GM21529 (cell line): ENCODE data around the gene MAD2L1BP.
"Not testable (repeated sequence)": the region's sequence is repeated elsewhere in the genome, so short reads cannot be mapped to it uniquely, and the experiment has no call there.

Experiments used
- ATAC-seq: cut with Tn5 transposase; IDR thresholded peaks from one replicate; pipeline ENCODE4 v1.9.1; 2021; ENCODE audit not compliant: unreplicated experiment

Gene MAD2L1BP, protein sequence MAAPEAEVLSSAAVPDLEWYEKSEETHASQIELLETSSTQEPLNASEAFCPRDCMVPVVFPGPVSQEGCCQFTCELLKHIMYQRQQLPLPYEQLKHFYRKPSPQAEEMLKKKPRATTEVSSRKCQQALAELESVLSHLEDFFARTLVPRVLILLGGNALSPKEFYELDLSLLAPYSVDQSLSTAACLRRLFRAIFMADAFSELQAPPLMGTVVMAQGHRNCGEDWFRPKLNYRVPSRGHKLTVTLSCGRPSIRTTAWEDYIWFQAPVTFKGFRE

GRCh38 chr6:43635387-43636307, at the start of gene MAD2L1BP:
TSS of gene MAD2L1BP (plus strand) at chr6:43635840. CDS start at chr6:43635876, 36 bp downstream.
- ATAC-seq: peak; percentile 78

DNA sequence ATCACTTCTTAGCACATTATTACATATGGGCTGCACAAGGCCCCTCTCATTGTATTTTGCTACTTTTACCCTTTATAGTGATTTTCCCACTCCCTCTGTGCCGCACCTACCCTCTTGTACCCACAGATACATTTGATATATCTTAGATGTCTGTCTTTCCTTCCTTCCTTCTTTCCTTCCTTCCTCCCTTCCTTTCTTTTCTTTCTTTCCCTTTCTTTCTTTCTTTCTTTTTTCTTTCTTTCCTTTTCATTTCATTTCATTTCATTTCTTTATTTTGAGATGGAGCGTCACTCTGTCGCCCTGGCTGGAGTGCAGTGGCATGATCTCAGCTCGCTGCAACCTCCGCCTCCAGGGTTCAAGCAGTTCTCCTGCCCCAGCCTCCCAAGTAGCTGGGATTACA, 47.4 kb upstream of the MAD2L1BP start:
- no peak for ATAC-seq

GRCh38 chr6:43589564-43589963, 46.1 kb upstream of the MAD2L1BP start:
- ATAC-seq: not testable (repeated sequence)

- ATAC-seq: no peak
These were observed 41.7 kb upstream of the MAD2L1BP start for GRCh38 chr6:43593938-43594337.

DNA sequence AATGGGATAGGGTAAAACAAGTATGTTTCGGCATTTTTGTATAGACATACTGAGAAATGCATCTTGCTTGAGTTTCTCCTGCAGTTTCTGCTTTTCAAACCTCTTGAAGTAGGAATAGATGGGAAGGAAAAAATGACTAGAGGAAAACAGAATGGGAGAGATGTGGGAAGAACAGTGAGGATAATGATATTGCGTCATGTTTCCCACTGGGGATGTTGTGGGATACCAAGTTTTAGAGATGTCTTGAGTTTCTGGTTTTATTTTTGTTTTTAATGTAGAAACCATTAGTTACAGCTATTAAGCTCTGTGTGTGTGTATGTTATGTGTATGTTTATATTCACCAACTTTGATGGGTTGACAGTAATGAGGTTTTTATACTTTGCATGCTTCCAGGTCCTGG, 35.0 kb upstream of the MAD2L1BP start:
- ATAC-seq: no peak

- ATAC-seq: no peak
These were observed 31.5 kb upstream of the MAD2L1BP start for GRCh38 chr6:43604174-43604573.

- no peak for ATAC-seq
These were observed 29.6 kb upstream of the MAD2L1BP start for GRCh38 chr6:43606019-43606418.

DNA sequence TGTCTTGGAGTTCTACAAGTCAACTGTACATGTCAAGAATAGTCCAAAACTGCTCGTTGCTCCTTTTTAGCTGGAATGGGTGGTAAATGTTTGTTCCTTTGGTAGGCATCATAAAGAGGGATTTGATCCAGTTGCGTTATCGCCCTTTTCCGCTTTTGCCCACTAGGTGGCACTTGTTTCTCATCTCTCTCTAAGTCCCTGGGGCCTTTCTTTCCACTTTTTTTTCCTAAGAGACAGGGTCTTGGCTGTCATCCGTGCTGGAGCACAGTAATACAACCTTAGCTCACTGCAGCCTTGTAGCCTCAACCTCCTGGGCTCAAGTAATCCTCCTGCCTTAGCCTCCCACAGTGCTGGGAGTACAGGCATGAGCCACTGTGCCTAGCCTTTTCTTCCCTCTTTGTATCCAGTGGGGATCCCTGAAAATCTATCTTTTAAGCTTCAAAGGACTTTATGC, 27.3 kb upstream of the MAD2L1BP start:
- ATAC-seq: no peak

GRCh38 chr6:43608807-43609206, 26.8 kb upstream of the MAD2L1BP start:
- ATAC-seq: no peak

DNA sequence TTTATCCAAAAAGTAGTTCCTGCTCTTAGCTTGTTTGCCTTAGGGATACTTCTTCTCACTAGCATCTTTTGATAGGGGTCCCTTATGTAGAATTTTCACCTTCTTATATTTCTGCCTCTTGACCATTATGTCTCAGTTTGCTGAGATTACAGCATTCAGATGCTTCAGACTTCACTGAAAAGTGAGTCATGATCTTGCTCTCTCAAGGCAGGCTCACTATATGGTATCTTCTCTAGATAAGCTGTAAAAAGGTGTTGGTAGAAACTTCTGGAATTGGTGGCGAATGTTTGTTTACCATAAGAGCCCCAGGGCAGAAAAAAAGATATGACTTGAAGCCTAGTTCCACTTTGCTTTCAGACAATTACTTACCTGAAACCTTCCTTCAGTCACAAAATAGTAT, 26.2 kb upstream of the MAD2L1BP start:
- no peak for ATAC-seq

DNA sequence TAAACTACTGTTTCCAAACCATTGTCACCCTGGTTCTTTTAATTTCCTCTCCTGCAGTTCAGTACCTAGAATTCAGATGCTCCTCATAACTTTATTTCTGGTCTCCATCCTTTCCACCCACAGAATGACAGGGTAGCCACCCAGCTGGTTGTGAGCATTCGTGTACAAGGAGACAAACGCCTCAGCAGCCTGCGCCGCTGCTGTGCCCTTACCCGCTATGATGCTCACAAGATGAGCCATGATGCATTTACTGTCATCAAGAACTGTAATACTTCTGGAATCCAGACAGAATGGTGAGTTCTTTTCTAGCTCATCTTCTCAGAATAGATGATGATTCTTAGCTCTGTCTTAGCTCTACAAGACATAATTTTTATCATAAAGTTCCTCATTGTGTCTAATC, 25.2 kb upstream of the MAD2L1BP start:
- ATAC-seq: no peak

- ATAC-seq: no peak
These were observed 21.8 kb upstream of the MAD2L1BP start for GRCh38 chr6:43613721-43614395.

DNA sequence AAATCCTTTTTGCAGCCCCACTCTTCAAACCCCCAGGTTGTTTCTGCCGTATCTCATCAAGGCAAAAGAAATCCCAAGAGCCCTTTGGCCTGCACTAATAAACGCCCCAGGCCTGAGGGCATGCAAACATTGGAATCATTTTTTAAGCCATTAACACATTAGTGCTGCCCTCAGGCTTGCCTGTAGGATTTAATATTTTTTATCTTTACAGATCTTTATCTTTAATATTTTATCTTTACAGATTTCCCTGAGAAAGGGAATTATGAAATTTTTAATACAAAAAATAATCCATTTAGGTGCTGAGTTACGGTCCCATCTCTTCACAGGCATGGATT, 21.3 kb upstream of the MAD2L1BP start:
- no peak for ATAC-seq

DNA sequence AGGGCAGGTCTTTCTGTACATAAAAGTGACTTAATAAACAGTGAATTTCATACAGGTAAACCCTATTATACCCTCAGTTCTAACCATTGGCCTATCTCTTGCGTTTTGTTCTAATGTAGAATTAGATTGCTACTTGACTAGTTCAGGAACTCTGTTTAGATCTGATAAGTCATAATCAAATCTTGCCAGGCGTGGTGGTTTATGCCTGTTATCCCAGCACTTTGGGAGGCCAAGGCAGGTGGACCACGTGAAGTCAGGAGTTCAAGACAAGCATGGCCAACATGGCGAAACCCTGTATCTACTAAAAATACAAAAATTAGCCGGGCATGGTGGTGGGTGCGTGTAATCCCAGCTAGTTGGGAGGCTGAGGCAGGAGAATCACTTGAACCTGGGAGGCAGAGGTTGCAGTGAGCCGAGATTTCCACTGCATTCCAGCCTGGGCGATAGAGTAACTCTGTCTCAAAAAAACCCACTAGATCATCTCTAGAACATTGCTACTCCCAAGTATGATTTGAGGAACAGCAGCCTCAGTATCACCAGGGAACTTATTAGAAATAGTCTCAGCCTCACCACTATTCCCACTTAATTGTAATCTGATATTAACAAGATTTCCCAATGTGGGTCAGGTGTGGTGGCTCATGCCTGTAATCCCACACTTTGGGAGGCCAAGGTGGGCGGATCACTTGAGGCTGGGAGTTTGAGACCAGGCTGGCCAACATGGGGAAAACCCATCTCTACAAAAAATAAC, 18.7 kb upstream of the MAD2L1BP start:
- ATAC-seq: no peak

DNA sequence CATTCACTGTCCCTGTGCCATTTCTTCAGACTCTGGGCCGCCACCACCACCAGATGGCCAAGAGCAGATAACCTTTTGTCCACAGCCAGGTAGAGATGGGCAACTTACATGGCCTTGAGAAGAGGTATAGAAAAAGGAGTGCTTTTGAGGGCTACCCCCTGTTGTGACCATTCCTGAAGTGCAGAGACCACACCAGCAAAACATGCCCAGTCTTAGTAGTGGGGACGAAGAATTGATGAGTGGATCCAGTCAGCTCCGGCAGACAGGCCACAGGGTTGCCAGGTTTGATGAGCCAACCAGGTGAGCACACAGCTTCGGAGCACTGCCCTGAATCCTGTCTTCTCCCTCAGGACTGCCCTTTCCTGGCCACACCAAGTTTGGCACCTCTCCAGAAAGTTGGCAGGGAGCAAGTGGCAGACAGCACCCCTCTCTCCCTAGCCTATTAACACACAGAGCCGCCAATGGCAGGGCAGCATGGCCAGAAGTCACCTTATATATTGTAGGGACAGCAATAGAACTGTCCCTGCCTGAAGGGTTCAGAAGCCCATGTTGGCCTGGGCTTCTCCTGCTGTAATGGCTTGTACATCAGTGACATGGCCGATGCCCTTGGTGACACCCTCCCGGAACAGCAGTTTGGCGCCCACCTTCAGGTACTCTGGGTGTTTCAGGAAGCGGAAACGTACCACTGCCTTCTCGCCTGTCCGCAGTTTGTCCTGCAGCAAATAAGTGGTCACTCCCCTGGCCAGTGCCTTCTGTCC, 14.4 kb upstream of the MAD2L1BP start:
- ATAC-seq: no peak

DNA sequence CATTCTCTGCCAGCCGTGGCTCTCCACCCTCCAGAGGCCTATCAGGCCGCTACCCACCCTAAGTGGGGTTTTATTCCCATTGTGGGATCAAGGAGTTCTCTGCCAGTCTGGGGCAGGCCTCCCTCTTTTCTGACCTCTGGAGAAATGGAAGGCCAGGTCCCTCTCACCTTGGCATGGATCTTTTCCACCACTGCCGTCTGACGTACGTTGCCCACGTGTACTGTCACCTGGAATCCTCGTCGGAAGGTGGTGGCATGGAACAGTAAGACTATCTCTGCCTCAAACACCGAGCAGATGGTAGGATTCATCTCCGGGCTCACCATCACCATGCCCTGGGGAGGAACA, 13.8 kb upstream of the MAD2L1BP start:
- no peak for ATAC-seq

DNA sequence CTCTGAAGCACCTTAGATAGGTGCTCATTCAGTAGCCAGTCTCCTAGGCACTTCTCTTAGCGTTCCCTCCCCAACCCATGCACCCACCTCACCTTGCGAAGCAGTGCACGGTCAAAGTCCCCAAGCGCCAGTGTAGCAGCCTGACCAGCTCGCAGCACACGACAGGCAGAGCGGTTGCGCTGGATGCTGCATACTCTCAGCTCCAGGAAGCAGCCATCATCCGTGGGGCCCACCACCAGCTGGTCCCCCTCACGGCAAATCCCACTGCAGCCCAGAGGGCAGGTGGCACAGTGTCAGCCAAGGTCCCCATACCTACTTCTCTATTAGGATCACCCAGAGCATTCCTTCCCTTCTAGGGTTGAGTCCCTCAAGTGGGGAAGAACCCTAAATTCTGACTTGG, 13.1 kb upstream of the MAD2L1BP start:
- ATAC-seq: no peak

DNA sequence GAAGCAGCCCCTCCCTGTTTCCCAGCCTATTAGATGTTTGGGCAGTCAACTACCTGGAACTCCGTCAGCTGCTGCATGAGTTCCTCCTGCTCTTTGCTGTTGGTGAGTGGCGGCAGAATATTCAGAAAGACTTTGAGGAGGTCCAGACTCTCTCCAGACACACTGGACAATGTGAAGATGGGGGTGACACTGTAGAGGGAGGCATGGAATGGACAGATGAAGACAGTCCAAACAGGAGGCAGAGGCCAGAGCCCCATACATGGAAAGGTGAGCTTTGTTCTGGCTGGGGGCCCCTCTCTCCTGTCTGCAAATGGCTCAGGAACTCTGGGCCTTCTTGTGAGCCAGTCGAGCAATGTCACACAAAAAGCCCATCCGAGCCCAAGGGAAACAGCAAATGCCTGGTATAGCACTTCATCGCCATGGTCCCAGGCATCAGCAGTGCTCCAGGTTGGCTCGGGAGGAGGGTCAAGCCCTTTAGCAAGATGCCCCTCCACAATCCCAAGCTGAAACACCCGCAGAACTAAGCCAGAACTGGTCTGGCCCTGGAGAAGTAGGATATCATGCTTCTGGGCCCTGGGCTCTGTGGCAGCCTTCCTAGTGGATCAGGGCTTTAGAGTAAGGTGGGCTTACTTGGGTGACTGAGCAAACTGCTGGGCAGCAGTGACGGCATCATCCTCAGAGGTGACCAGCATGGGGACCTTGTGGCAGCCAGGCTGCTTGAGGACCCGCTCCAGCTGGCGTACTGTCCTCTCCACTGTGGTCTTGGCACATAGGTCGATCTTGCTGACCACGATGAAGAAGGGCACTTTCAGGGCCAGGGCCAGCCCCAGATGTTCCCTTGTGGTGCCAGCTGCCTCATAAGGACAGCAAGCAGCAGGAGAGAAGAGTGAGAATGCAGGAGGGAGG, 11.5 kb upstream of the MAD2L1BP start:
- ATAC-seq: no peak

GRCh38 chr6:43624786-43625288, 10.8 kb upstream of the MAD2L1BP start:
- ATAC-seq: no peak
